ENCODE results near the gene MC2R. TPM values are rescaled to one million over a fixed set of nuclear protein-coding genes. Genes with fewer than 3 reads are reported as not detected.
"Not testable (repeated sequence)": the region's sequence is repeated elsewhere in the genome, so short reads cannot be mapped to it uniquely, and the experiment has no call there.

Gene MC2R
- total RNA-seq, 1 donor from 2014 or later, result not detected

DNA sequence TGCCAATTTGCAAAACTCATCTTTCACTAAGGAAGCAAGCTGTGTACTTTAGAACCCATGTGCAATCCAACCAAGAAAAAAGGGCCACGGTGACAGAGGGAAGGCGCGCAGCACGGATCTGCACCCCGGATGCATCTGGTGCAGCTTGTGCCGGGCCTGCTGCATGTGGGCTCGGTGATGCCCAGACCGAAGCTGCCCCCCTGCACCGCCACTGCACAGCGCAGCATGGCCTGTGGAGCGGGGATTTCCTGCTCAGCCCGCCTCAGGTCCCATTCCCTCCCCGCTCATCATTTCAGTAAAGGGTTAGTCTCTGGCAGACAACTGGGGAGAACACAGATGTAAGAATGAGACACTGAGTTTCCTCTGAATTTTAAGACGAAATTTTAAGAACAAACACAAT is 43.0 kb downstream of the MC2R start:
- peaks cover 6% of the 10 kb centered on the region for H3K4me1 Mint-ChIP-seq (ENCODE audit: low read depth, unreplicated experiment)
- H3K9me3 Mint-ChIP-seq (ENCODE audit: unreplicated experiment), result peaks cover 2% of the 10 kb centered on the region
- TF ChIP-seq, protein P1, sequence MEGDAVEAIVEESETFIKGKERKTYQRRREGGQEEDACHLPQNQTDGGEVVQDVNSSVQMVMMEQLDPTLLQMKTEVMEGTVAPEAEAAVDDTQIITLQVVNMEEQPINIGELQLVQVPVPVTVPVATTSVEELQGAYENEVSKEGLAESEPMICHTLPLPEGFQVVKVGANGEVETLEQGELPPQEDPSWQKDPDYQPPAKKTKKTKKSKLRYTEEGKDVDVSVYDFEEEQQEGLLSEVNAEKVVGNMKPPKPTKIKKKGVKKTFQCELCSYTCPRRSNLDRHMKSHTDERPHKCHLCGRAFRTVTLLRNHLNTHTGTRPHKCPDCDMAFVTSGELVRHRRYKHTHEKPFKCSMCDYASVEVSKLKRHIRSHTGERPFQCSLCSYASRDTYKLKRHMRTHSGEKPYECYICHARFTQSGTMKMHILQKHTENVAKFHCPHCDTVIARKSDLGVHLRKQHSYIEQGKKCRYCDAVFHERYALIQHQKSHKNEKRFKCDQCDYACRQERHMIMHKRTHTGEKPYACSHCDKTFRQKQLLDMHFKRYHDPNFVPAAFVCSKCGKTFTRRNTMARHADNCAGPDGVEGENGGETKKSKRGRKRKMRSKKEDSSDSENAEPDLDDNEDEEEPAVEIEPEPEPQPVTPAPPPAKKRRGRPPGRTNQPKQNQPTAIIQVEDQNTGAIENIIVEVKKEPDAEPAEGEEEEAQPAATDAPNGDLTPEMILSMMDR (IDR thresholded peaks at IDR 0.05; ENCODE audit: partially characterized antibody, unreplicated experiment), result no peak

DNA sequence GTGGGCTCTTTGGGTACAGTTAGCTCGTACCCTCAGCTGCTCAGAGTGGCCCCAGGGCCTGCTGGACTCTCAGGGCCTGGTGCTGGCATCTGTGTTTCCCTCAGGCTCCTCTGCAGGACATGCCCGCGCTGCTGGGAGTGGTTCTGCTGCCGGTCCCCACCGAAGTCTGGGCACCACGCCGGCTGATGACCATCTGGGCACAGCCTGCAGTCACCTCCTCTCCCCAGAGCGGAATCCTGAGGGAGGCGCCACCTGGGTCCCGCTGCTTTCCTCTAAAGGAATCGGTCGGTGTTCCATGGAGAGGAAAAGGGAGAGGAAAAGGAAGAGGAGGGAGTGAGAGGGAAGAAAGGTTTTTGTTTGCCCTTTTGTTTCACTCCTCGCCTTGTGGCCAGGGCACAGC is 43.6 kb downstream of the MC2R start:
- DNase-seq, result no peak
- no peak overlapping the region for H3K4me3 Mint-ChIP-seq (ENCODE audit: unreplicated experiment)
- H3K27me3 Mint-ChIP-seq (ENCODE audit: unreplicated experiment), result peaks cover 10% of the 10 kb centered on the region
- H3K4me1 Mint-ChIP-seq (ENCODE audit: low read depth, unreplicated experiment), result peaks cover 6% of the 10 kb centered on the region
- no peak overlapping the region for H3K27ac Mint-ChIP-seq (ENCODE audit: unreplicated experiment)
- H3K36me3 Mint-ChIP-seq (ENCODE audit: unreplicated experiment), result no peaks in the 10 kb centered on the region
- peaks cover 2% of the 10 kb centered on the region for H3K9me3 Mint-ChIP-seq (ENCODE audit: unreplicated experiment)
- TF ChIP-seq, protein P1 (IDR thresholded peaks at IDR 0.05; ENCODE audit: partially characterized antibody, unreplicated experiment), result no peak

More for the DNA sequence above, 43.0 kb downstream of the MC2R start:
- Mint-ChIP-seq H3K27me3 (ENCODE audit: unreplicated experiment) (peaks cover 7% of the 10 kb centered on the region), H3K4me3 (ENCODE audit: unreplicated experiment) (no peak overlapping the region), H3K36me3 (ENCODE audit: unreplicated experiment) (no peaks in the 10 kb centered on the region), H3K27ac (ENCODE audit: unreplicated experiment) (no peak overlapping the region)
- DNase-seq, result no peak

- H3K9me3 Mint-ChIP-seq (ENCODE audit: unreplicated experiment), result peaks cover 4% of the 10 kb centered on the region
- TF ChIP-seq, protein P1 (IDR thresholded peaks at IDR 0.05; ENCODE audit: partially characterized antibody, unreplicated experiment), result no peak
- peak overlapping the region; percentile 75 for H3K4me3 Mint-ChIP-seq (ENCODE audit: unreplicated experiment)
- DNase-seq, result peak; percentile 34
- H3K27ac Mint-ChIP-seq (ENCODE audit: unreplicated experiment), result no peak overlapping the region
- H3K27me3 Mint-ChIP-seq (ENCODE audit: unreplicated experiment), result peaks cover 11% of the 10 kb centered on the region
- no peaks in the 10 kb centered on the region for H3K36me3 Mint-ChIP-seq (ENCODE audit: unreplicated experiment)
- H3K4me1 Mint-ChIP-seq (ENCODE audit: low read depth, unreplicated experiment), result peaks cover 6% of the 10 kb centered on the region
These were observed 46.6 kb downstream of the MC2R start for GRCh38 chr18:13868501-13869271.

DNA sequence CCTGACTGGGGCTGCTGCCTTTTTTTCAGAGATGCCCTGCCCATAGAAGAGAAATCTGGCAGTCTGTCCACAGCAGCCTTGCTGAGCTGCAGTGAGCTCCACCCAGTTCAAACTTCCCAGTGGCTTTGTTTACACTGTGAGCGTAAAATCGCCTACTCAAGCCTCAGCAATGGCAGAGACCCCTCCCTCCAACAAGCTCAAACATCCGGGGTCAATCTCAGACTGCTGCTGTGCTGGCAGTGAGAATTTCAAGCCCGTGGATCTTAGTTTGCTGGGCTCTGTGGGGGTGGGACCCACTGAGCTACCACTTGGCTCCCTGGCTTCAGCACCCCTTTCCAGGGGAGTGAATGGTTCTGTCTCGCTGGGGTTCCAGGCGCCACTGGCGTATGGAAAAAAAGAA is 52.4 kb downstream of the MC2R start:
- H3K36me3 Mint-ChIP-seq (ENCODE audit: unreplicated experiment); H3K27me3 Mint-ChIP-seq (ENCODE audit: unreplicated experiment); H3K9me3 Mint-ChIP-seq (ENCODE audit: unreplicated experiment); DNase-seq; H3K27ac Mint-ChIP-seq (ENCODE audit: unreplicated experiment); H3K4me1 Mint-ChIP-seq (ENCODE audit: low read depth, unreplicated experiment); H3K4me3 Mint-ChIP-seq (ENCODE audit: unreplicated experiment): not testable (repeated sequence)

- DNase-seq, result no peak
- Mint-ChIP-seq H3K9me3 (ENCODE audit: unreplicated experiment) (peaks cover 2% of the 10 kb centered on the region), H3K27me3 (ENCODE audit: unreplicated experiment) (no peaks in the 10 kb centered on the region), H3K4me1 (ENCODE audit: low read depth, unreplicated experiment) (no peaks in the 10 kb centered on the region), H3K27ac (ENCODE audit: unreplicated experiment) (no peak overlapping the region), H3K4me3 (ENCODE audit: unreplicated experiment) (no peak overlapping the region), H3K36me3 (ENCODE audit: unreplicated experiment) (no peaks in the 10 kb centered on the region)
- TF ChIP-seq, protein P1 (IDR thresholded peaks at IDR 0.05; ENCODE audit: partially characterized antibody, unreplicated experiment), result no peak
These were observed 65.5 kb downstream of the MC2R start for GRCh38 chr18:13849791-13850190.

Measured in glutamatergic neuron (in vitro differentiated cells).